ENCODE results near the gene ARHGDIB.

Gene ARHGDIB

DNA sequence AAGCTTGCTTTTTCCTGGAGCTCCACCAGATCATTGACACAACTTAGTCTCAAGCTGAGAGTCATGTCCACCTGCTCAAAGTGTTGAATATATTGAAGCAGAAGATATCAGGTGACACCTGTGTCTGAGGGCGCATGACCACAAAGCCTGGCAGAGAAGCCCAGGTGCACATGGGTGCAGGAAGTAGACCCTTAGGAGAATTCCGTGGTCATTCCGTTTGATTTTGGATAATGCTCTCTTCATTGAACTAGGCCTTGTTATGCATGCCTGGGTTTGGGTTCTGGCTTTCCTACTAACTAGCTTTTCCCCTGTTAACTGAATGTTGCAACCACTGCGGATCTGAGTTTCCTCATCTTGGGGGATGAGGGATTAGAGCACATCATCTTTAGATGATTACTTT is 7.1 kb downstream of the ARHGDIB start:
- no peak for DNase-seq

DNA sequence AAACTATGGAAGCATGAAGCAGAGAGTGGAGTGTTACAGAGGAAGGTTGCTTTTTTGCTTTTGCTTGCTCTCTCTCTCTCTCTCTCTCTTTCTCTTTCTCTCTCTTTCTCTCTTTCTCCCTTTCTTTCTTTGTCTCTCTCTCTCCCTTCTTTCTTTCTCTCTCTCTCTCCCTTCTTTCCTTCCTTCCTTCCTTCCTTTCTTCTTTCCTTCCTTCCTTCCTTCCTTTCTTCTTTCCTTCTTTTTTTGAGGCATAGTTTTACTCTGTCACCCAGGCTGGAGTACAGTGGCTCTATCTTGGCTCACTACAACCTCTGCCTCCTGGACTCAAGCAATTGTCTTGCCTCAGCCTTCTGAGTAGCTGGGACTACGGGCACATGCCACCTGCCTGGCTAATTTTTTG is 7.6 kb downstream of the ARHGDIB start:
- DNase-seq = no peak

- no peak for DNase-seq
Measured at GRCh38 chr12:14952299-14952921, 9.0 kb downstream of the ARHGDIB start.

- no peak for DNase-seq
Measured at GRCh38 chr12:14951851-14952250, 9.6 kb downstream of the ARHGDIB start.

DNA sequence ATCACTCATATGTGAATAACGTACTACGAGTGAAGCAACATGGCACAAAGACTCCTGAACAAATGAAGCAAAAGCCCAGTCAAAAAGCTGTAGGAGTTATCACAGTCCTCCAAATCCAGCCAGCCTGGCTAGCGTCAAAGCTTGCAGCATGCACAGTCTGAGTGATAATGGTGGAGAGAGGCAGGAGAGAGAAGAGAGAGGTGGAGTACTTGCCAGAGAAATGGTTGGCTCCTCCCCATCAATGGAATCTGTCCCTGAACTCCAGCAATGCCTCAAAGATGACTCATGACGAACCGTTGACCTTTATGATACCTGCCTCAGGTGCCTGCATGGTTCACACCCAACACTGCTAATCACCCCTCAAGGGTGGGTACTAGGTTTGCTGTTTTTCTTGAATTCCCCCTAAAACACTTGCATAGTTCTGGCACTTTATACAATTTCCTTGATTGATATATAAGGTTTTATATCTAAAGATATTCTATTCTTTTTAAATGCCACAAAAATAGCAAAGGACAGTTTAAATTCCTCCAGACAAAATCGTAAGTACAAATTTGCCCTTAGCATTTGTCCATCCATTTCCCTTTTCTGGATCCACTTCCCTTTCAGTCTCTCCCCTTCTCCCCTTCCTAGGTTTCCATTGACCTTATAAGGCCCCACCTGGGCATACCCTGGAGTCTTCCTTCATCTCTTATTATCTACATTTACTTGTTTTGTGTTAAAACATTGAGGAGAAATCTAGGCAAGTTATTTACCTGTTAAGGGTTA is 10.2 kb downstream of the ARHGDIB start:
- no peak for DNase-seq

GRCh38 chr12:14950421-14950820 is 11.0 kb downstream of the ARHGDIB start:
- DNase-seq = no peak

- no peak for DNase-seq
Measured at GRCh38 chr12:14949631-14950030, 11.8 kb downstream of the ARHGDIB start.

DNA sequence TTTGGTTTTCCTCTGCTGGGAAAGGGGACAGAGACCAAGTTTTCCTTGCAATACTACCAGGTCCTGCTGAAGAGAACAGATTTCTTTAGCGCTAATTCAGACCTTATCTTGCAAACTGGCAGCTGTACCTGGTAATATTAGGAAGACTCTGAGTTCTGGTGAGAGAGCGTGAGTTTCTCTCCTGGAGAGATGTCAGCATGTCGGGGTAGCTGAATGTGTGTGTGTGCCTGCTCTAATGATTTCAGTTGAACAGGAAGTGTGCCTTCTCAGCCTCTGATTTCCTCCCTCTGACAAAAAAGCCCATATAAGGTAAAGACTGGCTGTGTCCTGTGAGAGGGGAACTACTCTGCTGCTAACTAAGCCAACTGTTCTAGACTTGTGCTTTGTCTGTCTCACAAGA is 12.7 kb downstream of the ARHGDIB start:
- no peak for DNase-seq

DNA sequence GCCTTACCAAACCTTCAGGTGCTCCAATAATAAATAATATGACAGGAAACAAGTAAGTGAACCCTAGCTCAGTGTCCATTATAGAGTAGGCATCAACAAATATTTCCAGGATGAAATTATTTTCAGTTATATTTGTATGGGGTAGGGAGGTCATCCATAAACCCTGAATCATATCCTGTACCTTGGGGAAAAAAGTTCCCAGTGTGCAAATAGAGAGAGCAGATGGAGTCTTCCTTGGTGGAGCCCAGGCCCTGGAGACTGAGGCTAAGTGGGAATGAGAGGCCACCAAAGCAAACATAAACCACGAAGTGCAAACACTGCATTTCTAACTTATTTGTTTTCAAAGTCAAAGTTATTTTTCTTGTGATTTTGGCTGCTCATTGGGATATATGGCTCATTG is 14.5 kb downstream of the ARHGDIB start:
- DNase-seq = no peak

DNA sequence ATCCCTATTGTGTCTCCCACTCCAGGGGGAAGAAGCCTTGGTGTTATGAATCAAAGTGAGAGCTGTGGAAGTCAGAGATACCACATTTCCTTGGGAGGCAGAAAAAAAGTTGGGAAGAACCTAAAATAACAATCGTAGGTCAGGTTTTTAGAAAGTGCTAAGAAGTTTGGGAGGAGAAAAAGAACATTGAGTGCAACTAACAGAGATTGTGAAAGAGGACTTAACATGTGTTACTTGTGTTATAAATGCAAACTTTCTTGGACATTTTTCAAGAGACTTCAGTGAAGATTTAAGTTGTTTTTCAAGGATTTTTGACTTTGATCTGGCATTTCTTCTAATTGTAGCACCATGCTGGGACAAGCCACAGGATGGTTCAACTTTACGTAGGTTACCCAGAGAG is 15.2 kb downstream of the ARHGDIB start:
- DNase-seq = no peak

- DNase-seq = no peak
Measured at GRCh38 chr12:14942196-14942931, 19.0 kb downstream of the ARHGDIB start.

GRCh38 chr12:14941369-14941768 is 20.0 kb downstream of the ARHGDIB start:
- no peak for DNase-seq

DNA sequence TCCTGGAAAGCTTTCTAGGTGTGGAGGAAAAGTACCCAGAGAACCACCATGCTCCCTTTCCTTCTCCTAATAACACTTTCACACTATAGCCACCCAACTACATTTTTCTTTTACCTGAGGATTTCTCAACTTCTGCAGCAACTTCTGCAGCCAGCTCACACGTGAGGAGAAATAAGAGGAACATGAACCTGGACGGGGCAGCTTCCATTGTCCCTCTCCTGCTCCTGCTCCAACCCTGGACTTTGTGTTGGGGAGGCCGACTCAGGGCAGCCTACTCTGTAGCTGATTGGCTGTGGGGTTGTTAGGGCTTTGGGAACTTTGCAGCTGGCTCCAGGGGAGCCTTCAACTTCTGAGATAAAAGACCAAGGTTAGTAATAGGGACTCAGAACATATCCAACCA is 23.1 kb downstream of the ARHGDIB start, which contains the start of gene ERP27:
Gene ERP27 (minus strand): TSS at position 237 of the 400 bp plus-strand sequence. CDS start 29 bp downstream, at position 208.
- no peak for DNase-seq

DNA sequence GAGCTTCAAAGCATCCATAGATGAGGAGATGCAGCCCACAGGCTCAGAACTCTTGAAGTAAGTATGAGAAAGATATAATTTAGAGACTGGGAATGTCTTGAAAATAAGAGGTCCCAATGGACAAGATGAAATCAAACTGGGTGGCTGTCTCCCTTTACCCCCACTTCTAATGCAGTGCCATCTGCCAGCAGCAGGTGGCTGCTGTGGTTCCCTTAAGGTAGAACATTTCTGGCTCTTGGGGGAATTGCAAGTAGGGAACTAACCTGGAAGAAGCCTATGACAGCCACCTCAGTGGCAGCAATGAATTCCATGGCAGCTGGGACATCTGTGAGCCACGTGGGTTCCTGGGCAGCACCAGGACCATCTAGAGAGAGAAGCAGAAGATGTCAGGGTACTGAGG is 23.7 kb downstream of the ARHGDIB start:
- DNase-seq = no peak

DNA sequence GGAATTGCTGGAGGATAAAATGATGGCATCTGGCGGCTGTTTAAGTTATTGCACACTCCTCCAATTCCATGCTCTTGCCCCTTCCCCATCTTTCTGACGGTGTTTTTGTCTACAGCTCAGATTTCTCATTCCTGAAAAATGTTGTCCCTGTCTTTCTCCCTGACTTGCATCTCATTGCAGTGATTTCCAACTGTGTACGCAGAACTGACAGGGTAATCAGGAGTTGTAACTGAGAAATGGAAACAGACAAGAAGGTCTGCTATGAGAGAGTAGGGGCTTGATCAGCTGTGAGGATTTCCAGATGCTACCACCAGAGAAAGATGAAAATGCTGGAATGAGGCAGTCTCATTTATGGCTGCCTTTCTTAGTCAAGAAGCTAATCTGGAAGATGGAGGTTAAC is 24.4 kb downstream of the ARHGDIB start:
- DNase-seq = no peak

- DNase-seq = no peak
Measured at GRCh38 chr12:14936224-14936861, 25.1 kb downstream of the ARHGDIB start.

DNA sequence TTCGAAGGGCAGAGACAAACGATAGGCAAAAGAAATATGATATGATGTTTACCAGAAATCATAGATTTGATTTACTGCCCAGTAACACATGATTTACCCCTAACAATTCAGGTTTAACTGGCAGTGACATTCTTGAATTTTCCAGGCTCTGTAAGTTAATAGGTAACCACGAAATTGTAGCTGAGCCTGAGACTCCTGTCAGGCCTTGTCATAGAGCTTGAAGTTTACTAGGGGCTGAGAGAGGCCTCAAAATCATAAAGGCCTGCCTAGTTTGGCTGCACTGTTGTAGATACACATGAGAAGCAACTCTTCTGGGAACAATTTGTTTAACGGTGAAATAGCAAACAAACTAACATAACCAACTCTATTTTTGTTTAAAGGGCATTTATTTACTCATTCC is 26.4 kb downstream of the ARHGDIB start:
- DNase-seq = no peak

GRCh38 chr12:14934511-14934910 is 26.9 kb downstream of the ARHGDIB start:
- no peak for DNase-seq

GRCh38 chr12:14931791-14932560 is 29.4 kb downstream of the ARHGDIB start:
- DNase-seq = no peak

GRCh38 chr12:14931359-14931758 is 30.0 kb downstream of the ARHGDIB start:
- DNase-seq = no peak

DNA sequence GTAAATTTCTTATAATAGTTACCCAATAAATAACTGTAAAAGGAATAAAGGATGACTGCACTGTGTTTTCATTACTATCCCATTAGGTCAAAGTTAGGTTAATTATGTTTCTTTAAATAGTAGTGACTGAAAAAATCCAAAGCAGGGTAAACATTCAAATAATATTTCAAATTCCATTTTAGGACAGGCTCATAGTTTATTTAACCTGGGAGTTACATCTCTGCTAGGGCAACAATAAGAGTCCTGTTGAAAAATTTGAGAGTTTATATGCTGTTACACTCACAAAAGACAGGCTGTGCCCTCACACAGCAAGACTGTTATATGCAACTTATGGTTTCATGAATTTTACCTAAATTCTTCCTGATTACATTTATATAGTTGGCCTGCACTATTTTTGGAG is 31.1 kb downstream of the ARHGDIB start:
- DNase-seq = no peak

DNA sequence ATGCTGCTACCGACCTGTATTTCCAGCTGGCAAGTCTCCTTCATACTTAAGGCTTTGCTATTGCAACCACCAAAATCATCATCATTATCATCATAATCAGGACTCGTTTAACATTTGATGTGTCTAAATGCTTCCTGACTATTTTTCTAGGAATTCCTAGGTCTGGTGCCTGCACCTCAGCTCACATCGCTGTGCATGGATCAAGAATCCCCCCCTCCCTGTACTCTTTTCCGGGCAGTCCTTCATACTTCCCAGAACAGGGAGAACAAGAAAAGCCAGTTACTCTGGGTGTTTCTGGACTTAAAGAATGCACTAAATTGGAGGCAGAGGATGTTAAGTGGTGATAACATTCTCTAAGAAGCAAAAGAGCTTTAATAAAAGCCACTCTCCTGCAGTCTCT is 32.5 kb downstream of the ARHGDIB start:
- DNase-seq = no peak

DNA sequence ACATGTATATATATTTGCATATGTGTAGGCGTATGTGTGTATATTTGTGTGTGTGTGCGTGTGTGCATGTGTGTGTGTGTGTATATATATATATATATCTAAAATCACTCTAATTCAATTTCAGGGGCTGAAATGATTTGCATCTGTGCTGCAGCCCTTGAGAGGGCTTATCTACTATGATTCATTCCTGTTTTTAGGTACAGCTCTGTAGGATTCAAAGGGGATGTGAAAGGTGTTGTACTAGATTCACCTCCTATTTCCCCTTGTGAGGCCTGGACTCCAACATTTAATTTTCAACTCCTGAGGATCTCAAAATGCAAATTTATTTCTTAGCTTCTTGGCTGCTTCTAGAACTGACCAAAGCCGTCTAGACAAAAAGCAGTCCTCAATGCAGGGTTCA is 34.1 kb downstream of the ARHGDIB start:
- DNase-seq = no peak
